HUDEP-2 (cell line): ENCODE data around the gene THOC6.
"Not testable (repeated sequence)": the region's sequence is repeated elsewhere in the genome, so short reads cannot be mapped to it uniquely, and the experiment has no call there.

ENCODE experiments used
- DNase-seq, 76 experiments: peaks; one replicate each; lab custom pipeline; 2025; ENCODE audit not compliant: unreplicated experiment in 76 of 76; lab: John Stamatoyannopoulos, UW

The THOC6 gene

DNA sequence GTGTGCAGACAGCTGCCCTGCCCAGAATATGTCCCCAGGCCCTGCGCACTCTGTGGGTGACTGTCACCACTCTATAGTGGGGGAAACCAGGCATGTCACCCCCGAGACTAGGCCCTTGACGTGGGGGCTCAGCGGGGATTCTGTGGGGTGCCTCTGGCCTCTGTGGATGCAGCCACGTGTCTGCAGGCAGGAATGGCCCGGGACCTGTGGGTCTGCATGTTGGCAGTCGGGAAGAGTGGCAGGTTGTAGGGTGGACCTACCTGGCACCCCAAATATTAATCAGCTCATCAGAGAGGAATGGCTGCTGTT, 42.6 kb downstream of the THOC6 start:
- DNase-seq: no peak

DNA sequence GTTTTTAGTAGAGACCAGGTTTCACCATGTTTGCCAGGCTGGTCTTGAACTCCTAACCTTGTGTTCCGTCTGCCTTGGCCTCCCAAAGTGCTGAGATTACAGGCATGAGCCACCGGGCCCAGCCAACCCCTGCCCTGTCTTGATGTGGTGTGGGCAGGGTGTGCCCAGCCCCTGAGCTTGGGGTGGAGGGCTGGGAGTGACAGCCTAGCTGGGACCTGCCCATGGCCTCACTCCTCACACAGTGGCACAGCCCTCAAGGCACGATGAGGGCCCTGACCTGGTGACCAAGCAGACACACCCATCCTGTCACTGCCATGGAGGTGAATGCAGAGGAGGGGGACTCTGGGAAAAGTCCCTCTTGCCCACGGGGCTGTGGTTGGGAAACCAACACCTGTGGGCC, 44.7 kb downstream of the THOC6 start:
- DNase-seq: no peak

DNA sequence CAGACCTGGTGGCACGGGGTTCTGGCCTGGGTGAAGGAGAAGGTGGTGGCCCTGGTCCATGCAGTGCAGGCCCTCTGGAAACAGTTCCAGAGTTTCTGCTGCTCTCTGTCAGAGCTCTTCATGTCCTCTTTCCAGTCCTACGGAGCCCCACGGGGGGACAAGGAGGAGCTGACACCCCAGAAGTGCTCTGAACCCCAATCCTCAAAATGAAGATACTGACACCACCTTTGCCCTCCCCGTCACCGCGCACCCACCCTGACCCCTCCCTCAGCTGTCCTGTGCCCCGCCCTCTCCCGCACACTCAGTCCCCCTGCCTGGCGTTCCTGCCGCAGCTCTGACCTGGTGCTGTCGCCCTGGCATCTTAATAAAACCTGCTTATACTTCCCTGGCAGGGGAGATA, 45.3 kb downstream of the THOC6 start:
- not testable (repeated sequence) for DNase-seq

DNA sequence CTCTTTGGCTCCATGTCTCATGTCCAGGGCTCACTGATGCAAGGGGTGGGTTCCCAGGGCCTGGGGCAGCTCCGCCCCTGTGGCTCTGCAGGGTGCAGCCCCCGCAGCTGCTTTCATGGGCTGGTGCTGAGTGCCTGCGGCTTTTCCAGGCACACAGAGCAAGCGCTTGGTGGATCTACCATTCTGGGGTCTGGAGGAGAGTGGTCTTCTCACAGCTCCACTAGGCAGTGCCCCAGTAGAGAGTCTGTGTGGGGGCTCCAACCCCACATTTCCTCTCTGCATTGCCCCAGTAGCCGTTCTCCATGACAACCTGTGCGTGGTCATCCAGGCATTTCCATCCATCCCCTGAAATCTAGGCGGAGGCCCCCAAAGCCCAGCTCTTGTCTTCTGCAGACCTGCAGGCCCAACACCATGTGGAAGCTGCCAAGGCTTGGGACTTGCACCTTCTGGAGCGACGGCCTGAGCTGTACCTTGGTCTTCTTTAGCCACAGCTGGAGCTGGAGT, 46.8 kb downstream of the THOC6 start:
- no peak for DNase-seq

DNA sequence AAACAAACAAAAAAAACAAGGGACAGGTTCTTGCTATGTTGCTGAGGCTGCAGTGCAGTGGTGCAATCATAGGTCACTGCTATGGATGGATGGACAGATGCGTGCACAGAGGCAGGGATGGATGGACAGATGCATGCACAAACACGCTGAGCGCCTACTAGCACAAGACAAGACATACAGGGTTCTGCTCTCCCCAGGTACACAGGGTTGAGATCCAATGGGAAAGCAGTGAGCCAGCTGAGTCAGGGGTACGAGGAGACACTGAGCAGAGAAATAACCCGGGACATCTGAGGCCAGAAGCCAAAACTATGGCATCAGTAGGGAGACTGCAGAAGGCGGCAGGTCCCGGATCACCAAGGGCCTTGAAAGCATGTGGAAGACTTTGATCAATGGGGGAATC, 47.8 kb downstream of the THOC6 start:
- no peak for DNase-seq

DNA sequence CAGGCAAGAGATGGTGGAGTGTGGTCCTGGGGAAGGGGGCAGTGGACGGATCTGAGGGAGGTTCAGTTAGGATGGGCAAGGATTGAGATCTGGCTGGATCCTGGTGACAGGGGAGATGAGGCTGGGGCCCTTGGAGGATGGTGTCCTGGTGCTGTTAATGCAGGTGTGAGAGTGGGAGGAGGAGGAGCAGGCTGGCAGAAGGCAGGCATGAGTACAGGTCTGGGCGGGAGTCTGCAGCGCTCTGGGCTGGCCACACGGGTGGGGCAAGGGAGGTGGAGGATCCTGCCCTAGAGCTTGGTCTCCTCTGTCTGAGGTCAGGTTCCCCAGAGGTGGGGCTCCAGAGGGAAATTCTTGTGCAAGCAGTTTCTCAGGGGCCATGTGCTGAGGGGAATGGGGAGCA, 48.3 kb downstream of the THOC6 start:
- DNase-seq: not testable (repeated sequence)

DNA sequence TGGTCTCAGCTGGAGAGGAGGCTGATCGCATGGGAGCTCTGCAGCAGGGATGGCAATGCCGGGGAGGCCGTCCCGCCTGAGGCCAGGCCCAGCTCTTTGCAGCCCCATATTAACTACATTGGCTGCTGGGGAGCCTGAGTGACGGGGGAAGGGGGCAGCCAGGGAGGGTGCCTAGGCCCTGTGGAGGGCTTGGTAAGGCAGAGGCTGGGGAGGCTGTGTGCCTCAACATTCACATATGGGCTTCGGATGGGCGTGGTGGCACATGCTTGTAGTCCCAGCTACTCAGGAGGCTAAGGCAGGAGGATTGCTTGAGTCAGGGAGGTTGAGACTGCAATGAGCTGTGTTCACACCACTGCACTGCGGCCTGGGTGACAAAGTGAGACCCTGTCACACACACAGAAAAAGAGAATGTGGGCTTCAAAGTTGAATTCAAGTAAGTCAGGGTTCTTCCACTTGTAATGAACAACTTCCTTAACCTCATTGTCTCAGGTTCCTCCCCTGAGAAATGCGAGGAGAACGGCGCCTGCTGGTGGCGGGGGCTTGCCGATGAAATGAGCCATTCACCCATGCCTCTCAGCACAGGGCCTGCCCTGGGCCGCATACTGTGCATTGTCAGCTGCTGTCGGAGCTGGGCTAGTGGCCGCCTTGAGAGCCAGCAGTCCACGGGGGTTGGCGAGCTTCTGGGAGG, 48.9 kb downstream of the THOC6 start:
- not testable (repeated sequence) for DNase-seq

DNA sequence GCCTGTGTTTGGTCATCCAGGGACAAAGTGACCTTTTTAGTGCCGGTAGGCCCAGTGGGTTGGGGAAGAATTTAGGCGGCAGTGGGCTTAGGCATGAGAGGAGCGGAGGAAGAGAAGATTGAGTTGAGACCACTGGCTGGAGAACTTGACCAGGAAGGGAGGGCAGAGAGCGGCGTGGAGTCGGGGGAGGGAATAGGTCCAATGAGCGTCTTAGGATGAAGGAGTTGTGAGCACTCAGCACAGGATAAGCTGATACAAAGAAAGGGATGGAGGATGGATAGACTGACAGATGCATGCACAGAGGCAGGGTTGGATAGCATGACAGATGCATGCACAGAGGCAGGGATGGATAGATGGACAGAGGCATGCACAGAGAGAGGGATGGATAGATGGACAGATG, 49.6 kb downstream of the THOC6 start:
- no peak for DNase-seq

DNA sequence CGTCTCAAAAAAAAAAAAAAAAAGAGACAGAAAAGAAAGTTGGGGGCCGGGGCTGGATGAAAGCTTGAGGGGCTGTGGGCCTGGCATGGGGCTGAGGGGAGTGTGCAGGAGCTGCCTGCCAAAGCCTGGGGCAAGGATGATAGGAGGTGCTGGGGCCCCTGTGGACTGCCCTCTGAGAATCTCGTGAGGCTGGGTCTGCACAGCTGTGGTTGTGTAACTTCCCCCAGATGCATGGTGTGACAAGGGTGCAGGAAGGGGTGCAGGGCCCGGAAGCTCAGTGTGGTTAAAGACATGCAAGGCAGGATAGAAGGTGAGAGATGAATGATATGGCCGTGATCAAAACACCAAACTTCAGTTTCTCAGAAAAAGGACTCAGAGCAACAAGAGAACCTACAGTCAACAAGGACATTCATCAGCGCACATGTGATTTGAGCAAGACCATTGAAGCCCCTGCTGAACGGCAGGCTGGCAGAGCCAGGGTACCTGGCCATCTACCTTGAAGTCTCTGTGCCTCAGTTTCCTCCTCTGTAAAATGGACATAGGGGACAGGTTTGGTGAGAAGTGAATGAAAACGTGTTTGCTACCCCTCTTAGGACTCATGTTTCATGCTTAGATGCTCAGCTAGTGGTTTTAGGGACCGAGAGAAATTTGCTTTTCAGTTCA, 51.2 kb downstream of the THOC6 start:
- no peak for DNase-seq

DNA sequence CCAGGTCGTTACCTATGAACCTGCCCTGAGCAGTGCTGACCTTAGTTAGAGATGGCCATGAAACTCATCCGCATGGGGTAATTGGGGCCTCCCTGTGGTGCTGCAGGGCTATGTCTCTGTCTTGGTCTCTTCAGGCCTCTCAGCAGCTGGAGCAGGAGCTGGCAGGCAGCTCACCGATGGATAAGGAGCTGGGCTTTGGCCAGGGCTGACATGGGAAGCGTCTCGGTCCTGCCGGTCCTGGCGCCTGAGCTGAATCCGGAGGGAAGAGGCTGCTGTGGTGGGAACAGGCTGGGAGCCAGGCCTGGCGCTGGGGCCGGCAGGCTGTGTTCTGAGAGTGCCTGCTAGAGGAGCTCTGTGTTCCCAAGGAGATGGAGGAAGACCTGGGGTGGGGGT, 51.7 kb downstream of the THOC6 start:
- DNase-seq: no peak

DNA sequence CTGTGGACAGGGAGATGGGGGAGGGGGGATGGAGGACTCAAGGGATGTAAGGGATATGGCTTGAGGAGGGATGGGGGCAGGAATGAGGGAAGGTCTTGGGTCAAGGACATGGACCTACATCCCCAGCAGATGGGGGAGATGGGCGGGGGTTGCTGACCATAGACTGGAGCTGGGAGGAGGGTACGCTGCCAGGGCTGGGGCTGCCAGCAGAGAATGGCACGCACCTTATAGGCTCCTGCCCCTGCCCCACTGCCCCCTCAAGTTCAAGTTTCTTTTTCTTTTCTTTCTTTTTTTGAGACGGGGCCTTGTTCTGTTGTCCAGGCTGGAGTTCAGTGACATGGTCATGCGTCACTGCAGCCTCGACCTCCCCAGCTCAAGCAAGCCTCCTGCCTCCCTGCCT, 52.1 kb downstream of the THOC6 start:
- not testable (repeated sequence) for DNase-seq

DNA sequence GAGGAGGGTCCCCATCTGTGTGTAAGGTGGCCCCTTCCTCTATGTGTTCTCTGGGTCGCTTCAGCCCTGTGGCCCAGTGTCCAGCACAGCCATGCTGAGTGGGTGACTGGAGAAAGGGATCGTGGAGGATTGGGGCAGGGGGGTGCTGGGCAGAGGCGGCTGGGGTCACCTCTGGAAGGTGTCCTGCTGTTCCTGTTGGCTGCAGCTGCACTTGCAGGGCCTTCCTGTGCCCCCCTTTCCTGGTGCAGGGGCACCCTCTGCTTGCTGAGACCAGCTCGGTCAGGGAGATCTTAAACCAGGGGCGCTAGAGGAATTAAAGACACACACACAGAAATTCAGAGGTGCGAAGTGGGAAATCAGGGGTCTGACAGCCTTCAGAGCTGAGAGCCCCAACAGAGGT, 52.7 kb downstream of the THOC6 start:
- no peak for DNase-seq
